ENCODE measurements around the gene ESRRG.
"Not testable (repeated sequence)": the region's sequence is repeated elsewhere in the genome, so short reads cannot be mapped to it uniquely, and the experiment has no call there.

ESRRG gene

GRCh38 chr1:216576234-216576937 is 146.8 kb downstream of the ESRRG start:
- no peak for DNase-seq (ENCODE audit: low read depth in 4 of 4, low spot score in 1 of 4)

- no peak for DNase-seq (ENCODE audit: low read depth in 4 of 4, low spot score in 1 of 4)
These were observed 156.5 kb downstream of the ESRRG start for GRCh38 chr1:216566641-216567205.

GRCh38 chr1:216563087-216563486 is 160.1 kb downstream of the ESRRG start:
- DNase-seq (ENCODE audit: low read depth in 4 of 4, low spot score in 1 of 4): no peak

DNA sequence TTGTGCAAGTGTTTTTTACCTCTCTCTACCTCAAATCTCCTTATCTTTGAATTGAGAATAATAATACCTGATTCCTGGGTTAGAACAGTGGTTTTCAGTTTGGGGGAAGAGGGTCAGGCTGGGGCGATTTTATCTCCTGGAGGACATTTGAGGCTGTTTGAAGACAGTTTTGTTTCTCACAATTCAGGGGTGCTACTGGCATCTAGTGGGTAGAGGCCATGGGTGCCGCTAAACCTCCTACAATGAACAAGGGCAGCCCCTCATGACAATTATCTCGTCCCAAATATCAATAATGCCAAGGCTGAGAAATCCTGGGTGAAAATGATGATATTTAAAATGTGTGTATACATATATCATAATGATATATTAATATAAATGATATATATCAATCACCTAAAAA is 160.8 kb downstream of the ESRRG start:
- DNase-seq (ENCODE audit: low read depth in 4 of 4, low spot score in 1 of 4): no peak

DNA sequence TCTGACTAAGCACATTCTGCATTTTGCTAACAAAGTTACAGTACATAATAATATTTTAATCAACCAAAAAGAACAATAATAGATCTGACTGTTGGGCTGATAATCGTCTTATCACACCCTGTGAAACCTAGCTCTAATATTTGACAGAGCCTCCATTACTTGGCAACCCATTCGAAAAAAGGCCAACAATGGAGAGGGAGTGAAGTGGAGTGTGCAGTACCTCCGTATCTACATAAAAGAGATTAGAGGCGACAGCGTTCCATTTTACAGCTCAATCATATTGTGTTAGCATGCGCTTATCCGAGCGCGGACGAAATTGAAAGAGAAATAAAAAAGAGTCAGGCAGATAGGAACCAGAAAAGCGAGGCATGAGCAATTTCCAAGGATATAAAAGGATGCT is 162.7 kb downstream of the ESRRG start:
- no peak for DNase-seq (ENCODE audit: low read depth in 4 of 4, low spot score in 1 of 4)

DNA sequence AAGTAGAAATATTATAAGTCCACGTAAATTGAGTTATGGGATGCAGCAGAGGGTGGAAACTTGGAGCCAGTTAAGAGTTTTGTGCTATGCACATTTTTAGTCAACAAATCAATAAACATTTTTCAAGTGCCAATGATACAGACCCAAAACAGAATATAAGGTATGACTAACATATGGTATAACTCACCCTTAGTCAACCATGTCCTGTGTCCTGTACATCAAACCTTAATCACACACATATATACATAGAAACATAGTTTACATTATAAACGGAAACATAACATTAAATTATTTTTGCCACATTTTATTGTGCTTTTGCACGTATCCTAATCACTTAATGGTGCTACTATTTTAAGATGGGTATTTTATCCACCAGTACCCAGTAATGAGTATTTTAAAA is 163.9 kb downstream of the ESRRG start:
- DNase-seq (ENCODE audit: low read depth in 4 of 4, low spot score in 1 of 4): no peak

DNA sequence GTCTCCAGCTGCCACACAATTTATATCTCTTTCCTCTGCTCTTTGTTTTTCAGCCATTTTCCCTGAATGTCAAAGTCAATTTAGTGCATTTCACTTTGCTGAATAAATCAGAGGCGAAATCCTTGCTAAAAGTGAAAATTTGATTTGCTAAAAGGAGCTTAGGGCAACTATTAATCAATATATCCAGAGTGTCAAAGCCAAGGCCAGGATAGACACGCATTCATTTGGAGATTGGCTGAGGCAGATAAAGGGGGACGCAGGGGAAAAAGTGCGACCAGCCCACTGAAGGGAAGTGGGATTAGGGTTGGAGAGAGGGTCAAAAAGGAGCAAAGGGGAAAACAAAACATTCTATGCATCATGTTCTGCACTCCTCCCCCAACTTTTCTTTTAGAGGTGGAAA is 167.6 kb downstream of the ESRRG start:
- no peak for DNase-seq (ENCODE audit: low read depth in 4 of 4, low spot score in 1 of 4)

GRCh38 chr1:216554934-216555333 is 168.3 kb downstream of the ESRRG start:
- no peak for DNase-seq (ENCODE audit: low read depth in 4 of 4, low spot score in 1 of 4)

- no peak for DNase-seq (ENCODE audit: low read depth in 4 of 4, low spot score in 1 of 4)
These were observed 169.5 kb downstream of the ESRRG start for GRCh38 chr1:216553766-216554165.

DNA sequence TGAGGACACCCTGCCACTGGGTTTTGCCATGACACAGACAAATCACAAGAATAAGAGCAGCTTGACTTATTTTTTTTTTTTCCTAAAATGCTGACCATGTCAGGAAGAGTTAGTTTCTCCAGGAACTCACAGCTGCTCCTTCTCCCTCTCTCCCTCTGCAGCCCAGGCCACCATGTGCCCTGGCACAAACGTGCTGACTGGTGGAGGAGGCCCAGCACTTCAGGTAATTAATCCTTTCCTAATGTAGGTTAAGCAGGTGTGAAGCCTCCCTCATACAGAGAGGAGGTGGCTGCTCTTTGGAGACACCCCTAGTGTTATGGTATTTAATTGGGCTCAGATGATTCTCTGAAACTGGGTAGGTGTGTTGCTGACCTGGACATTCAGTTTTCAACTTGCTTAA is 170.2 kb downstream of the ESRRG start:
- DNase-seq (ENCODE audit: low read depth in 4 of 4, low spot score in 1 of 4): no peak

- no peak for DNase-seq (ENCODE audit: low read depth in 4 of 4, low spot score in 1 of 4)
These were observed 173.4 kb downstream of the ESRRG start for GRCh38 chr1:216549796-216550195.

GRCh38 chr1:216542741-216543140 is 180.5 kb downstream of the ESRRG start:
- no peak for DNase-seq (ENCODE audit: low read depth in 4 of 4, low spot score in 1 of 4)

- no peak for DNase-seq (ENCODE audit: low read depth in 4 of 4, low spot score in 1 of 4)
These were observed 181.0 kb downstream of the ESRRG start for GRCh38 chr1:216542263-216542662.

GRCh38 chr1:216535751-216536150 is 187.5 kb downstream of the ESRRG start:
- no peak for DNase-seq (ENCODE audit: low read depth in 4 of 4, low spot score in 1 of 4)

DNA sequence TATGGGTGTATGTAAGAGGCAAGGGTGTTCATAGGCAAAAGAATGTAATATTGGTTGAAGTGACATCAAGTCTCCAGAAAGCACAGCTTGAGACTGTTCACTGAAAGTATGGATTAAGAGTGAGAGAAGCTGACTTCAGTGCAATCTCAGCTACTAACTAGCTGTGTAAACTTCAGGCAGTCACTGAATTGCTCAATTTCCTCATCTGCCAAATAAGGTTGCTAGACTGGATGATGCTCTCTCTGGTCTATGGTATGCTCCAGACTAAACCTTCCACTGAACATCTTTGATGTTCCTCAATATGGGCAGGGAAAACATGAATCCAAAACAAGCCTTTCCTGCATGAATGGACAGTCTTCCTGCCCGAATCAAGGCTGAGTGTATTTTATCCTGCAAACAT is 188.2 kb downstream of the ESRRG start:
- no peak for DNase-seq (ENCODE audit: low read depth in 4 of 4, low spot score in 1 of 4)

DNA sequence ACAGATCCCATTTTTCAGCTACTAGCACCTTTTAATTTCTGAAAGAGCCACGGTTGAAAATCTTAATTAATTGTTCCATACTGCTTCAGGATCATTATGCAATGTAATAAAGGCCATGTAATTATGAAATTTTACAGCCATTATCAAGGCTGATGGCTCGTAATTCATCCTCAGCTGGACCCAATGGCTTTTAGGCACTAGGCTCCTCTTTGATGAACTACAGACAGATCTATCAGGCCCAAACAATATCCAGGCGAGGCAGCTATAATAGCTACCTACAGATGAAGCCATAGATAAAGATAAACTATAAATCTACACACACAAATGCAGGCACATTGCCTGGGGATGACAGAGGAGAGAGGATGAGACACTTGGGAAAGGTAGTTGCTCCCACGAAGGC is 189.5 kb downstream of the ESRRG start:
- no peak for DNase-seq (ENCODE audit: low read depth in 4 of 4, low spot score in 1 of 4)

- DNase-seq (ENCODE audit: low read depth in 4 of 4, low spot score in 1 of 4): no peak
These were observed 190.9 kb downstream of the ESRRG start for GRCh38 chr1:216532251-216532798.

- DNase-seq (ENCODE audit: low read depth in 4 of 4, low spot score in 1 of 4): no peak
These were observed 191.7 kb downstream of the ESRRG start for GRCh38 chr1:216531263-216532239.

GRCh38 chr1:216529851-216530250 is 193.4 kb downstream of the ESRRG start:
- not testable (repeated sequence) for DNase-seq (ENCODE audit: low read depth in 4 of 4, low spot score in 1 of 4)

GRCh38 chr1:216528816-216529215 is 194.4 kb downstream of the ESRRG start:
- DNase-seq (ENCODE audit: low read depth in 4 of 4, low spot score in 1 of 4): no peak

- no peak for DNase-seq (ENCODE audit: low read depth in 4 of 4, low spot score in 1 of 4)
These were observed 199.6 kb downstream of the ESRRG start for GRCh38 chr1:216523449-216524190.
